Bone marrow (tissue), 2 donors: ENCODE results near the gene TMEM213.
"Not testable (repeated sequence)": the region's sequence is repeated elsewhere in the genome, so short reads cannot be mapped to it uniquely, and the experiment has no call there.

Experiments
- DNase-seq, 2 donors: peaks; one replicate each; lab custom pipeline; 2025; lab: John Stamatoyannopoulos, UW

Gene TMEM213

DNA sequence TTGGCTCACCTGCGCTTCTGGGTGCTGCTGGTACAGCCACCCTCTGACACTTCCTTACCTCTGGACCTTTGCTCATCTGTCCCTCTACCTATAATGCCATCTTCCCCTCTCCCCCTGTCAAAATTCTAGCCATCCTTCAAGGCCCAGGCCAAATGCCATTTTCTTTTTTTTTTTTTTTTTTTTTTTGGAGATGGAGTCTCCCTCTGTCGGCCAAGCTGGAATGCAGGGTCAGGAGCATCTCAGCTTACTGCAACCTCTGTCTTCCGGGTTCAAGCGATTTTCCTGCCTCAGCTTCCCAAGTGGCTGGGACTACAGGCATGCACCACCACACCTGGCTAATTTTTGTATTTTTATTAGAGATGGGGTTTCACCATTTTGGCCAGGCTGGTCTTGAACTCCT is 748 bp upstream of the TMEM213 start:
- DNase-seq = not testable (repeated sequence)

GRCh38 chr7:138798836-138799235 is 1.0 kb downstream of the TMEM213 start:
- DNase-seq = no peak

GRCh38 chr7:138799336-138800000 is 1.7 kb downstream of the TMEM213 start:
- DNase-seq = no peak

DNA sequence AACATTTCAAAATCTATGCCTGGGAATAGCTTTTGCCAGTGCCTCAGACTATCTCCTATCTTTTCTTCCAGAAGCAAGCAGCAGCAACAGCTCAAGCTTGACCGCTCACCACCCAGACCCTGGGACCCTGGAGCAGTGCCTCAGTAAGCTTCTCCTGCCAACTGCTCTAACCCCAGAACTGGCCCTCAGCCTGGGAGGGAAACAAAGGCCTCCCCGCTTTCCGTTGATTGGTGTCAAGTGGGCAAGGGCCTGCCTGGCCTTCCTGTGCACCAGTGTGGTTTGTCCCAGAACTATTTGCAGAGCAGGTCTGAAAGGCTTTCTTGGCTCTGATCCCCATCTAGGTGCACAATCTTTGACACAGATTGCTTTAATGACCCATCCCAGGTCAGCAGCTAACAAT is 3.5 kb downstream of the TMEM213 start:
- DNase-seq = no peak

DNA sequence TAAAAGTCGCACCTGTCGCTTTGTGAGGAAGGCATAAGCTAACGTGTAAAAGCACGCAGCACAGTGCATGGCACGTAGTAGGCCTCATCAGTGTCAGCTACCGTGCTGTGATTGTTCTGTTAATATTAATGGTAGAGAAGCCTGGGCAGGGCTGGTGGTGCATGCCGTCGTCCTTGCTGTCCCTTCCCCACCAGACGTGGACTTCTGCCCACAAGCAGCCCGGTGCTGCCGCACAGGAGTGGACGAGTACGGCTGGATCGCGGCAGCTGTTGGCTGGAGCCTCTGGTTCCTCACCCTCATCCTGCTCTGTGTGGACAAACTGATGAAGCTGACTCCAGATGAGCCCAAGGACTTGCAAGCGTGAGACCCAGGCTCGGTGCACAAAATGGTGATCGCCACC is 4.9 kb downstream of the TMEM213 start:
- no peak for DNase-seq

DNA sequence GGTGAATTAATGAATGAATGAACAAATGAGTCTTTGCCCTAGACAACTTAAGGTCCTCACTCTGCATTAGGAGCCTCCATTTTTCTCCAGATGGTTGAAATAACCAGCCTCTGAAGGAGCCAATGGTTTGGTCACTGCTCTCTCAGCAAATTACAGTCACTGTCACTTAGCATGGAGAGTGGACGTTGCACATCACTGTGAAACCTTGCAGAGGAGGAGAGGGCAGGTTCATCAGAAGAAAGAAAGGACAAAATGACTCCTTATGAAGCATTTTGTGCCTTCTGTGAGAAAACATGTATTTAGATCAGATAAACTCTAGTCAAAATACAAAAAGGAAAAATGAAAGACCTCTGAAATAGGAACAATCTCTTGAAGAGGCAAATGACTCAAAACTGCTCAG is 6.8 kb downstream of the TMEM213 start:
- no peak for DNase-seq

- DNase-seq = no peak
These were observed 11.6 kb downstream of the TMEM213 start for GRCh38 chr7:138809346-138809745.

GRCh38 chr7:138811327-138811726 is 13.5 kb downstream of the TMEM213 start:
- DNase-seq = not testable (repeated sequence)

DNA sequence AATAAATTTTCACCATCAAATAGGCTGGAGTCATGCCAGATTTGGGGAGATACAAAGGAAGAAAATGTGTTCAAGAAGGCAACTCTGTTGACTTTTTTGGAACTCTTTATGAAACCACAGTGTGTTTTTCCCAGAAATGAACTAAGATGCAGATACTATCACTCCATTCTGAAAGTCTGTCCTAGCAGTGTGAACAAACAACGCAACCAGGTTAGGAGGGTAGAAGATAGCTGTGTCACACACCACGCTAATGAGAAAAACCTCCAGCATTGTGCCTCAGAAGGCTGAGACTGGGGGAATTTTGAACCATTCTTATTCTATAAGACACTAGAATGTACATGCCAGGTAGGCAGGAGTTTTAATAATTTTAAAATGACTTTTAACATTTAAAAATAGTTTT is 16.2 kb downstream of the TMEM213 start:
- DNase-seq = no peak

DNA sequence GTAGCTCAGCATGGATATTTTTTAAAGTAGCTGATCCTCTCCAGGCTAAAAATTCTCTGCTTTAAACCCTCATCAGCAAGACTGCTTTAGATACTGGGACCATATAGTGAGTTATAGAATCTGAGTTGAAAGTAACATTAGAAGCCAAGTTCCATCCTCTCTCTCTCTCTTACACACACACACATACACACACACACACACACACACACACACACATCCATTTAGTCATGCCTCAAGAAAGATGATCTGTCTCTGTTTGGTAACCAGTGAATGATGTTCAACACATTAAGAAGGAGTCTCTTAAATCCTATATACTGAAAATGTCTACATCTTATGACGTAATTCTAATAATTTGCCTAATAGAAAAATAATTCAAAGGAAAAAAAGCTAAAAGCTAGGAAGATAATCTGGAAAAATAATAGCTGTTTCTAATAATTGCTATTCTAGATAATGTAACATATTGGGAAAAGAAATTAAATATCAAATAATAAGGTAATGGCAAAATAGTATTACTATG is 17.1 kb downstream of the TMEM213 start:
- no peak for DNase-seq

DNA sequence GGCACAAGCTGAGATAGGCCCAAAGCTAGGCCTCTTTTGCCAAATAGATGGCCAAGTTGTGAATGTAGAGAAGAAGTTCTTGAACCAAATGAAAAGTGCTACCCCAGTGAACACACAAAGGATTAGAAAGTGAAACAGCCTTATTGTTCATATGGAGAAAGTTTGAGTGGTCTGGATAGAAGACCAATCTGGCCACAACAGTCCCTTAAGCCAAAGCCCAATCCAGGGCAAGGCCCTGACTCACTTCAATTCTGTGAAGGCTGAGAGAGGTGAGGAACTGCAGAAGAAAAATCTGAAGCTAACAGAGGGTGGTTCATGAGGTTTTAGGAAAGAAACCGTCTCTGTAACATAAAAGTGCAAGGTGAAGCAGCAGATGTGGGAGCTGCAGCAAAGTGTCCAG is 18.9 kb downstream of the TMEM213 start:
- DNase-seq = no peak

- DNase-seq = no peak
These were observed 21.8 kb downstream of the TMEM213 start for GRCh38 chr7:138819625-138820024.

- DNase-seq = no peak
These were observed 24.1 kb downstream of the TMEM213 start for GRCh38 chr7:138821912-138822311.

- DNase-seq = no peak
These were observed 25.2 kb downstream of the TMEM213 start for GRCh38 chr7:138822867-138823535.

GRCh38 chr7:138825049-138825721 is 27.4 kb downstream of the TMEM213 start:
- no peak for DNase-seq

DNA sequence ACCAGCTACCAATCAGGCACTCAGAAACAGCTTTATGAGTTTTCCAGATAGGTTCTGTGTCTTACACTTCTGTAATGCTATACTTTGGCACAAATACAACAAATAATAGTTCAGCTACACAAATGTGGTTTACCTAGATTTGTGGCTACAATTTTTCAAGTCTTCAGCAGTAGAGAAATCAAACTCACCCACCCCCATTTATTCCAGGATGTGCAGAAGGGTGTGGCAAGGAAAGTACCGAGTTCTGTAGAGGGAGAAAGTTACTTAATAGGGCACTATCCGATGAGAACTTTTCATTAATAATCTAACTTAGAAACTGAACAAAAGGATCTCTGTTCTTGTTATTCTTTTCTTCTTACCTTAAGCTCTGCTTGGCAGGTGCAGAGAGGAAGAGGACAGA is 30.5 kb downstream of the TMEM213 start:
- no peak for DNase-seq

- DNase-seq = no peak
These were observed 31.5 kb downstream of the TMEM213 start for GRCh38 chr7:138829335-138829734.

GRCh38 chr7:138832966-138833365 is 35.2 kb downstream of the TMEM213 start:
- no peak for DNase-seq

GRCh38 chr7:138833596-138833995 is 35.8 kb downstream of the TMEM213 start:
- no peak for DNase-seq

DNA sequence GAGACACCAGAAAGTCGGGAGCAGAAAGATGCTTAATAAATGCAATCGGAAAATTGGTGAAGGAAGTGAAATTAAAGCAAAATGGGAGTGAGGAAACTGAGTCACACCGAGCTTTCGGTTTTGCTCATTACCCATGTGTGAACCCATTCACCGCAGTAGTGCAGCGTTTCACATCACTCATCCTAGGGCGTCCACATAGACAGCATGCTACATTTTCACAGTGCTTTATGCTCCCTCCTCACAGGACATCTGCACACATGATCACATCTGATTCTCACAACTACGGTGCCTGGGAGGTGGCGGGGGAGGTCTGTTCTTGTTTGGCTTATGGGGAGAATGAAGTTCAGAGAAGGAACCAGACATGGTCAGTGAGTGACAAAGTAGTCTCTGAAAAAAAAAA is 36.8 kb downstream of the TMEM213 start:
- no peak for DNase-seq

GRCh38 chr7:138835087-138835486 is 37.3 kb downstream of the TMEM213 start:
- DNase-seq = no peak

DNA sequence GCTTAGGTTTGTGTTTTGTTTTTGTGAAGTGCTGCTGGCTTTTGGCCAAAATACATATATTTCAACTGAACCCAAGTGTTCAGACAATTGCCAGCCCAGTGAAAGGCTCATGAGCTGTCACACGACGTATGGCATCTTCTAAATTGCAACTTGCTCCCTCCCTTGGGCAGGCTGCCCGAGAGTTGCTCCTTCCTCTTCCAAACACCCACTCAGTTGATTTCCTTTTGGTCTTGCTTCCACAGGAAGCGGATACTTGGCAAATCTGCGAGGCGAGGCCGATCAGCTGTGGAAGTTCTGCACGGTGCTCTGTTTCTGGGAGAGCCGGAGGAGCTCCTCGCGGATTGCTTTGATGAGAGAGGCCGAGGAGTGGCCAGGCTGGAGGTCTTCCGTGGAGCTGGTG is 39.8 kb downstream of the TMEM213 start:
- no peak for DNase-seq

- no peak for DNase-seq
These were observed 40.4 kb downstream of the TMEM213 start for GRCh38 chr7:138838166-138838565.
